GM23248 (cell line): ENCODE data around the gene C1orf174.

Experiments used
- EZH2 ChIP-seq: fragments of 200-600 bp; sonication (generic); IDR thresholded peaks from 2 replicates; pipeline ENCODE4 v1.6.1; 2018; ENCODE audit warnings: antibody characterized with exemption, mild to moderate bottlenecking; ENCODE audit not compliant: insufficient read depth, poor library complexity, severe bottlenecking
- EZH2phosphoT487 ChIP-seq: fragments of 200-600 bp; sonication (generic); IDR thresholded peaks from 2 replicates; pipeline ENCODE4 v1.6.1; 2018; ENCODE audit warnings: antibody characterized with exemption, moderate library complexity, mild to moderate bottlenecking, low read depth; ENCODE audit not compliant: insufficient read depth

DNA sequence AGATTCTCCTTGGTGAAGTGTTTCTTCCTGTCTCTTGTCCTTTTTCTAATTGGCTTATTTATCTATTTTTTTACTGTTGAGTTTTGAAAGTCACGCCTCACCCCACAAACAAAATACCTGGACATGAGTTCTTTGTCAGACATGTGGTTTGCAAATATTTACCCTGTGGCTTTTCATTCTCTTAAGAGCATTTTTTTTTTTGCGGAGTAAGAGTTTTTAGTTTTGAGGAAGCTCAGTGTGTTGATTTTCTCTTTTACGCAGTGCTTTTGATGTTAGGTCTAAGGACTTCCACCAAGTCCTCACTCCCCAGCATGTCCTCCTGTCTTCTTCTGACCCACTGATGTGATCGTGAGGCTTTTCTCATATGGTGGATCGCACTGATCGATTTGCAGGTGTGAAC lies 35.2 kb downstream of the C1orf174 start:
- TF ChIP-seq EZH2phosphoT487 (no peak), EZH2 (no peak)
